ENCODE results near the gene LYPD6B.

Gene LYPD6B

GRCh38 chr2:149087751-149088150, 49.3 kb downstream of the LYPD6B start:
- Histone ChIP-seq H3K4me3 (ENCODE audit: low read depth, low read length) (no peak overlapping the region), H3K27me3 (no peaks in the 10 kb centered on the region), H3K4me1 (no peaks in the 10 kb centered on the region), H3K9me3 (no peaks in the 10 kb centered on the region), H3K36me3 (no peaks in the 10 kb centered on the region)
- 0 out of 2 replicates have a peak, but pooled peaks have one; percentile 17 for TF ChIP-seq CTCF (IDR thresholded peaks at IDR 0.05; ENCODE audit: low read depth, low read length)
- no peak for DNase-seq

GRCh38 chr2:149089068-149089467, 50.6 kb downstream of the LYPD6B start:
- no peaks in the 10 kb centered on the region for H3K9me3 ChIP-seq
- no peak for TF ChIP-seq CTCF (IDR thresholded peaks at IDR 0.05; ENCODE audit: low read depth, low read length)
- no peak overlapping the region for H3K4me3 ChIP-seq (ENCODE audit: low read depth, low read length)
- no peaks in the 10 kb centered on the region for H3K36me3 ChIP-seq
- DNase-seq, result no peak
- H3K27me3 ChIP-seq, result no peaks in the 10 kb centered on the region
- H3K4me1 ChIP-seq, result no peaks in the 10 kb centered on the region

- no peaks in the 10 kb centered on the region for H3K4me1 ChIP-seq
- no peak for TF ChIP-seq CTCF (IDR thresholded peaks at IDR 0.05; ENCODE audit: low read depth, low read length)
Observed at GRCh38 chr2:149090706-149091105, 52.2 kb downstream of the LYPD6B start.

GRCh38 chr2:149093579-149093978, 55.1 kb downstream of the LYPD6B start:
- no peaks in the 10 kb centered on the region for H3K27me3 ChIP-seq
- no peaks in the 10 kb centered on the region for H3K36me3 ChIP-seq
- no peaks in the 10 kb centered on the region for H3K9me3 ChIP-seq
- TF ChIP-seq CTCF (IDR thresholded peaks at IDR 0.05; ENCODE audit: low read depth, low read length), result no peak
- no peak for DNase-seq
- H3K4me3 ChIP-seq (ENCODE audit: low read depth, low read length), result no peak overlapping the region
- H3K4me1 ChIP-seq, result no peaks in the 10 kb centered on the region

More at GRCh38 chr2:149090706-149091105, 52.2 kb downstream of the LYPD6B start:
- DNase-seq, result no peak
- H3K36me3 ChIP-seq, result no peaks in the 10 kb centered on the region
- H3K9me3 ChIP-seq, result no peaks in the 10 kb centered on the region
- no peaks in the 10 kb centered on the region for H3K27me3 ChIP-seq
- H3K4me3 ChIP-seq (ENCODE audit: low read depth, low read length), result no peak overlapping the region

- H3K9me3 ChIP-seq, result no peaks in the 10 kb centered on the region
- H3K36me3 ChIP-seq, result no peaks in the 10 kb centered on the region
- no peak for DNase-seq
- no peaks in the 10 kb centered on the region for H3K4me1 ChIP-seq
- H3K4me3 ChIP-seq (ENCODE audit: low read depth, low read length), result no peak overlapping the region
- H3K27me3 ChIP-seq, result no peaks in the 10 kb centered on the region
- no peak for TF ChIP-seq CTCF (IDR thresholded peaks at IDR 0.05; ENCODE audit: low read depth, low read length)
Observed at GRCh38 chr2:149094217-149095015, 55.9 kb downstream of the LYPD6B start.

- H3K27me3 ChIP-seq, result no peaks in the 10 kb centered on the region
- no peaks in the 10 kb centered on the region for H3K9me3 ChIP-seq
- no peak overlapping the region for H3K4me3 ChIP-seq (ENCODE audit: low read depth, low read length)
- H3K36me3 ChIP-seq, result no peaks in the 10 kb centered on the region
- H3K4me1 ChIP-seq, result no peaks in the 10 kb centered on the region
- no peak for DNase-seq
- no peak for TF ChIP-seq CTCF (IDR thresholded peaks at IDR 0.05; ENCODE audit: low read depth, low read length)
Observed at GRCh38 chr2:149098701-149099100, 60.2 kb downstream of the LYPD6B start.

Measured in BE2C (cell line).